ENCODE measurements around the gene CALCOCO1. TPM values are rescaled to one million over a fixed set of nuclear protein-coding genes. Genes with fewer than 3 reads are reported as not detected.

CALCOCO1 gene
- polyA plus RNA-seq, 1 donor from 2014 or later = 169 TPM

DNA sequence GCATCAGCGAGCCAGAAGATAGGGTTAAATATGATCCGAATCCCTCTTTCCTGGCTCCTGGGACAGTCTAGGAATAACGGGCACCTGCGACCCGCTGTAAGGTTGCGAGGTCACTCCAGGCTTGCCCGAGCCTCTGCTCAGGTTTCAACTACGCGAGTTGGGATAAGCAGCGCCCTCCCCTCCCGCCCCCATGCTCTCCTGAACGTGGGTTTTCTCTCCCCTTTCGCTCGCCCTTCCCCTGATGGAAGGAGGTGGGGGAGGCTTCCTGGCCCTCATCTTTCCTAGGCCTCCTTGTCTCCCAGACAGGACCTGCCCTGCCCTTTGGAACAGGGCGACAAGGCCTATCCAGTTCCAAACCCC, 50.6 kb downstream of the CALCOCO1 start:
- Histone ChIP-seq H2AFZ (ENCODE audit: low read depth, low read length) (peak overlapping the region; percentile 85), H4K20me1 (ENCODE audit: insufficient read depth) (no peaks in the 10 kb centered on the region), H3K4me2 (ENCODE audit: low read length) (no peak overlapping the region), H3K79me2 (replicated peaks; ENCODE audit: insufficient read depth, low read length) (peaks cover 22% of the 10 kb centered on the region), H3K9me3 (ENCODE audit: low read length) (no peaks in the 10 kb centered on the region), H3F3A (ENCODE audit: insufficient read depth, low read length, poor library complexity, severe bottlenecking) (no peaks in the 10 kb centered on the region), H3K4me3 (ENCODE audit: low read length) (peak overlapping the region; percentile 68), H3K36me3 (ENCODE audit: insufficient read depth, low read length) (no peaks in the 10 kb centered on the region), H3K9me2 (ENCODE audit: insufficient read depth, low read length) (no peaks in the 10 kb centered on the region), H3K27ac (ENCODE audit: low read length) (peak overlapping the region; percentile 63), H3K9ac (ENCODE audit: low read length) (peak overlapping the region; percentile 51), H3K27me3 (ENCODE audit: insufficient read depth, low read depth, low read length) (no peaks in the 10 kb centered on the region)
- TF ChIP-seq TAF1 (IDR thresholded peaks at IDR 0.05; ENCODE audit: low read depth) (no peak), EP300 (conservative IDR thresholded peaks at IDR 0.05; ENCODE audit: poor library complexity, severe bottlenecking) (no peak), RAD21 (conservative IDR thresholded peaks at IDR 0.05) (no peak), EZH2 (IDR thresholded peaks at IDR 0.05; ENCODE audit: borderline replicate concordance, insufficient read depth, low read length, poor library complexity, severe bottlenecking) (no peak), POLR2AphosphoS5 (IDR thresholded peaks at IDR 0.05) (no peak), MXI1 (conservative IDR thresholded peaks at IDR 0.05; ENCODE audit: poor library complexity, severe bottlenecking) (no peak), SMC3 (conservative IDR thresholded peaks at IDR 0.05; ENCODE audit: poor library complexity) (no peak)
- TF ChIP-seq, protein P1, sequence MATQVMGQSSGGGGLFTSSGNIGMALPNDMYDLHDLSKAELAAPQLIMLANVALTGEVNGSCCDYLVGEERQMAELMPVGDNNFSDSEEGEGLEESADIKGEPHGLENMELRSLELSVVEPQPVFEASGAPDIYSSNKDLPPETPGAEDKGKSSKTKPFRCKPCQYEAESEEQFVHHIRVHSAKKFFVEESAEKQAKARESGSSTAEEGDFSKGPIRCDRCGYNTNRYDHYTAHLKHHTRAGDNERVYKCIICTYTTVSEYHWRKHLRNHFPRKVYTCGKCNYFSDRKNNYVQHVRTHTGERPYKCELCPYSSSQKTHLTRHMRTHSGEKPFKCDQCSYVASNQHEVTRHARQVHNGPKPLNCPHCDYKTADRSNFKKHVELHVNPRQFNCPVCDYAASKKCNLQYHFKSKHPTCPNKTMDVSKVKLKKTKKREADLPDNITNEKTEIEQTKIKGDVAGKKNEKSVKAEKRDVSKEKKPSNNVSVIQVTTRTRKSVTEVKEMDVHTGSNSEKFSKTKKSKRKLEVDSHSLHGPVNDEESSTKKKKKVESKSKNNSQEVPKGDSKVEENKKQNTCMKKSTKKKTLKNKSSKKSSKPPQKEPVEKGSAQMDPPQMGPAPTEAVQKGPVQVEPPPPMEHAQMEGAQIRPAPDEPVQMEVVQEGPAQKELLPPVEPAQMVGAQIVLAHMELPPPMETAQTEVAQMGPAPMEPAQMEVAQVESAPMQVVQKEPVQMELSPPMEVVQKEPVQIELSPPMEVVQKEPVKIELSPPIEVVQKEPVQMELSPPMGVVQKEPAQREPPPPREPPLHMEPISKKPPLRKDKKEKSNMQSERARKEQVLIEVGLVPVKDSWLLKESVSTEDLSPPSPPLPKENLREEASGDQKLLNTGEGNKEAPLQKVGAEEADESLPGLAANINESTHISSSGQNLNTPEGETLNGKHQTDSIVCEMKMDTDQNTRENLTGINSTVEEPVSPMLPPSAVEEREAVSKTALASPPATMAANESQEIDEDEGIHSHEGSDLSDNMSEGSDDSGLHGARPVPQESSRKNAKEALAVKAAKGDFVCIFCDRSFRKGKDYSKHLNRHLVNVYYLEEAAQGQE (IDR thresholded peaks at IDR 0.05; ENCODE audit: borderline replicate concordance) = no peak
- TF ChIP-seq, protein P2, sequence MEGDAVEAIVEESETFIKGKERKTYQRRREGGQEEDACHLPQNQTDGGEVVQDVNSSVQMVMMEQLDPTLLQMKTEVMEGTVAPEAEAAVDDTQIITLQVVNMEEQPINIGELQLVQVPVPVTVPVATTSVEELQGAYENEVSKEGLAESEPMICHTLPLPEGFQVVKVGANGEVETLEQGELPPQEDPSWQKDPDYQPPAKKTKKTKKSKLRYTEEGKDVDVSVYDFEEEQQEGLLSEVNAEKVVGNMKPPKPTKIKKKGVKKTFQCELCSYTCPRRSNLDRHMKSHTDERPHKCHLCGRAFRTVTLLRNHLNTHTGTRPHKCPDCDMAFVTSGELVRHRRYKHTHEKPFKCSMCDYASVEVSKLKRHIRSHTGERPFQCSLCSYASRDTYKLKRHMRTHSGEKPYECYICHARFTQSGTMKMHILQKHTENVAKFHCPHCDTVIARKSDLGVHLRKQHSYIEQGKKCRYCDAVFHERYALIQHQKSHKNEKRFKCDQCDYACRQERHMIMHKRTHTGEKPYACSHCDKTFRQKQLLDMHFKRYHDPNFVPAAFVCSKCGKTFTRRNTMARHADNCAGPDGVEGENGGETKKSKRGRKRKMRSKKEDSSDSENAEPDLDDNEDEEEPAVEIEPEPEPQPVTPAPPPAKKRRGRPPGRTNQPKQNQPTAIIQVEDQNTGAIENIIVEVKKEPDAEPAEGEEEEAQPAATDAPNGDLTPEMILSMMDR (IDR thresholded peaks at IDR 0.05; ENCODE audit: poor library complexity, severe bottlenecking) = no peak

DNA sequence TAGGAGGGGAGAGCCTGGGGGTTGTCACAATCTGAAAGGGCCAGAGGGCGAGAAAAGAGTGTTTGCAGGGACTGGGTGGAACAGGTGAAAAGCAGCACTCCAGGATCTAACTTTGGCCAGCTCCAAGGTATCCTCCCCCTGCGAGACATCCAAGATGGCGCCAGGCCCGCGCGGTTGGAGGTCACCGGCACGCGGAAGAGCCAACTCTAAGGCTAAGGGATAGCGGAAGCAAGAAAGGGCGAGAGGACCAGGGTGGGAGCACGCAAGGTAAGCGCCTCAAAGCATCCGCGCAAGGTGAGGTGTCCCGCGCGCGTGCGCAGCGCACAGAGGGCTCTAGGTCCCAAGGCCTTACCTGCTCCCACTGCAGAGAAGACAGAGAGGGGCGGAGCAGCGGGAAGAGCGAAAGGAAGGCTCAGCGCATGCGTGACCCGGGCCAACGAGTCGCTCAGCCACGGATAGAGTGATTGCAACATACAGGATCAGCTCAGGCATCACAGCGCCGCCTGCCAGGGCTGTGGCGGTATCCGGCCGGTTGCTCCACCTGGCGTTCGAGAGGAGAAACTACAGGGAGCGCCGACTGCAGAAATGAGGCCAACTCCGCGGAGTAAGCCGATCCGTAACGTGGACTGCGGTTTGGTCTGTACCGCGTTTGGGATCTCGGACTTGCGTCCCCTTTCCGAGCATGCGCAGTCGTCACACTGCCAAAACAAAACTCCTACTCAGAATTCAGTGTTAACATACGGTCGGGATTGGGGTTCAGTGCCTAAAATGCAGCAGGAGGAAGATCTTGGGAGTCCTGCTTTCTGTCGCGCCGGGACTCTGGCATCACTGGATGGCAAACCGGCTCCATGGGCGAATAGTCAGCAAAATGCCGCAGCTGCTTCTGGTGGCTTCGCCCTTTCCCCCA, 51.3 kb downstream of the CALCOCO1 start, which contains the start of gene ATP5MC2:
Gene ATP5MC2 (minus strand): TSS at position 383 of the 907 bp plus-strand sequence. CDS start 3,469 bp downstream, outside the sequence.
- H3K36me3 ChIP-seq (ENCODE audit: insufficient read depth, low read length) = no peaks in the 10 kb centered on the region
- H3F3A ChIP-seq (ENCODE audit: insufficient read depth, low read length, poor library complexity, severe bottlenecking) = no peaks in the 10 kb centered on the region
- H3K9ac ChIP-seq (ENCODE audit: low read length) = peak within 1 kb of the TSS; percentile 81
- H4K20me1 ChIP-seq (ENCODE audit: insufficient read depth) = no peaks in the 10 kb centered on the region
- peak within 1 kb of the TSS; percentile 95 for H3K4me2 ChIP-seq (ENCODE audit: low read length)
- no peaks in the 10 kb centered on the region for H3K9me3 ChIP-seq (ENCODE audit: low read length)
- H3K27me3 ChIP-seq (ENCODE audit: insufficient read depth, low read depth, low read length) = no peaks in the 10 kb centered on the region
- H3K4me3 ChIP-seq (ENCODE audit: low read length) = peak within 1 kb of the TSS; percentile 68
- TF ChIP-seq, protein P2 (IDR thresholded peaks at IDR 0.05; ENCODE audit: poor library complexity, severe bottlenecking) = peak; percentile 100
- TF ChIP-seq, protein P1 (IDR thresholded peaks at IDR 0.05; ENCODE audit: borderline replicate concordance) = peak; percentile 94
- peak; percentile 93 for TF ChIP-seq TAF1 (IDR thresholded peaks at IDR 0.05; ENCODE audit: low read depth)
- peak; percentile 99 for TF ChIP-seq POLR2AphosphoS5 (IDR thresholded peaks at IDR 0.05)
- TF ChIP-seq EZH2 (IDR thresholded peaks at IDR 0.05; ENCODE audit: borderline replicate concordance, insufficient read depth, low read length, poor library complexity, severe bottlenecking) = no peak
- peak; percentile 100 for TF ChIP-seq SMC3 (conservative IDR thresholded peaks at IDR 0.05; ENCODE audit: poor library complexity)
- TF ChIP-seq RAD21 (conservative IDR thresholded peaks at IDR 0.05) = peak; percentile 100
- TF ChIP-seq MXI1 (conservative IDR thresholded peaks at IDR 0.05; ENCODE audit: poor library complexity, severe bottlenecking) = peak; percentile 83
- peak; percentile 73 for TF ChIP-seq EP300 (conservative IDR thresholded peaks at IDR 0.05; ENCODE audit: poor library complexity, severe bottlenecking)
- peak within 1 kb of the TSS; percentile 88 for H3K27ac ChIP-seq (ENCODE audit: low read length)
- peaks cover 29% of the 10 kb centered on the region for H3K79me2 ChIP-seq (replicated peaks; ENCODE audit: insufficient read depth, low read length)
- peak within 1 kb of the TSS; percentile 85 for H2AFZ ChIP-seq (ENCODE audit: low read depth, low read length)
- no peaks in the 10 kb centered on the region for H3K9me2 ChIP-seq (ENCODE audit: insufficient read depth, low read length)

Measured in neural cell (in vitro differentiated cells).